NCI-H1436 (cell line): ENCODE measurements around the gene ENOPH1.

ENCODE experiments used
- DNase-seq: peaks from one replicate; lab custom pipeline; 2025; lab: John Stamatoyannopoulos, UW

ENOPH1 gene

GRCh38 chr4:82428526-82428968 lies 1.8 kb upstream of the ENOPH1 start:
- DNase-seq = no peak

GRCh38 chr4:82428969-82429727 lies 1.2 kb upstream of the ENOPH1 start:
- DNase-seq = peak; percentile 88

- DNase-seq = no peak
Measured at GRCh38 chr4:82429728-82430192, 630 bp upstream of the ENOPH1 start.

- peak; percentile 34 for DNase-seq
Measured at GRCh38 chr4:82430964-82431745, 765 bp downstream of the ENOPH1 start.

- DNase-seq = no peak
Measured at GRCh38 chr4:82431831-82432230, 1.4 kb downstream of the ENOPH1 start.

GRCh38 chr4:82432596-82432995 lies 2.2 kb downstream of the ENOPH1 start:
- no peak for DNase-seq

GRCh38 chr4:82433791-82434190 lies 3.4 kb downstream of the ENOPH1 start:
- no peak for DNase-seq

GRCh38 chr4:82434949-82435348 lies 4.6 kb downstream of the ENOPH1 start:
- no peak for DNase-seq

- DNase-seq = no peak
Measured at GRCh38 chr4:82436130-82436529, 5.7 kb downstream of the ENOPH1 start.

- DNase-seq = no peak
Measured at GRCh38 chr4:82436780-82437179, 6.4 kb downstream of the ENOPH1 start.

- no peak for DNase-seq
Measured at GRCh38 chr4:82437285-82438005, 7.1 kb downstream of the ENOPH1 start.

- DNase-seq = no peak
Measured at GRCh38 chr4:82439088-82439487, 8.7 kb downstream of the ENOPH1 start.

- DNase-seq = no peak
Measured at GRCh38 chr4:82447886-82448285, 17.5 kb downstream of the ENOPH1 start.

- DNase-seq = no peak
Measured at GRCh38 chr4:82450966-82451755, 20.8 kb downstream of the ENOPH1 start.

GRCh38 chr4:82452026-82452425 lies 21.6 kb downstream of the ENOPH1 start:
- DNase-seq = no peak

- no peak for DNase-seq
Measured at GRCh38 chr4:82457266-82457665, 26.9 kb downstream of the ENOPH1 start.

- DNase-seq = no peak
Measured at GRCh38 chr4:82458729-82459128, 28.3 kb downstream of the ENOPH1 start.

GRCh38 chr4:82461710-82462109 lies 31.3 kb downstream of the ENOPH1 start:
- DNase-seq = no peak

GRCh38 chr4:82462415-82462831 lies 32.0 kb downstream of the ENOPH1 start:
- DNase-seq = peak; percentile 83

GRCh38 chr4:82463221-82463620 lies 32.8 kb downstream of the ENOPH1 start:
- DNase-seq = no peak

GRCh38 chr4:82467471-82467870 lies 37.1 kb downstream of the ENOPH1 start:
- no peak for DNase-seq
